ENCODE measurements around the gene ABCC10.

GRCh38 chr6:43437700-43438099 lies 10.4 kb downstream of the ABCC10 start:
- TF ChIP-seq CTCF (IDR thresholded peaks at IDR 0.05 in 2 of 3, conservative IDR thresholded peaks at IDR 0.05 in 1 of 3; ENCODE audit: control insufficient read depth in 2 of 3, extremely low read depth in 1 of 3, insufficient read depth in 1 of 3, low read depth in 3 of 3, low read length in 3 of 3) (no peak), TARDBP (IDR thresholded peaks at IDR 0.05; ENCODE audit: borderline replicate concordance) (no peak), PRDM15 (CRISPR knock-in tag; IDR thresholded peaks at IDR 0.05) (no peak), ZBTB40 (IDR thresholded peaks at IDR 0.05; ENCODE audit: borderline replicate concordance) (no peak), POLR2A (IDR thresholded peaks at IDR 0.05; ENCODE audit: low read depth, low read length) (no peak), BCL3 (IDR thresholded peaks at IDR 0.05; ENCODE audit: borderline replicate concordance, insufficient read depth, low read depth, low read length, poor library complexity, severe bottlenecking) (no peak)

All from GM12878 (cell line).